ENCODE results near the gene SYCE3.
A peak's percentile ranks its signal among the peaks of the same experiment; 100 is the strongest.
"Not testable (repeated sequence)": the region's sequence is repeated elsewhere in the genome, so short reads cannot be mapped to it uniquely, and the experiment has no call there.

Gene SYCE3

GRCh38 chr22:50548921-50549790 is 13.6 kb downstream of the SYCE3 start:
- no peak for DNase-seq (ENCODE audit: low read depth, low spot score)

DNA sequence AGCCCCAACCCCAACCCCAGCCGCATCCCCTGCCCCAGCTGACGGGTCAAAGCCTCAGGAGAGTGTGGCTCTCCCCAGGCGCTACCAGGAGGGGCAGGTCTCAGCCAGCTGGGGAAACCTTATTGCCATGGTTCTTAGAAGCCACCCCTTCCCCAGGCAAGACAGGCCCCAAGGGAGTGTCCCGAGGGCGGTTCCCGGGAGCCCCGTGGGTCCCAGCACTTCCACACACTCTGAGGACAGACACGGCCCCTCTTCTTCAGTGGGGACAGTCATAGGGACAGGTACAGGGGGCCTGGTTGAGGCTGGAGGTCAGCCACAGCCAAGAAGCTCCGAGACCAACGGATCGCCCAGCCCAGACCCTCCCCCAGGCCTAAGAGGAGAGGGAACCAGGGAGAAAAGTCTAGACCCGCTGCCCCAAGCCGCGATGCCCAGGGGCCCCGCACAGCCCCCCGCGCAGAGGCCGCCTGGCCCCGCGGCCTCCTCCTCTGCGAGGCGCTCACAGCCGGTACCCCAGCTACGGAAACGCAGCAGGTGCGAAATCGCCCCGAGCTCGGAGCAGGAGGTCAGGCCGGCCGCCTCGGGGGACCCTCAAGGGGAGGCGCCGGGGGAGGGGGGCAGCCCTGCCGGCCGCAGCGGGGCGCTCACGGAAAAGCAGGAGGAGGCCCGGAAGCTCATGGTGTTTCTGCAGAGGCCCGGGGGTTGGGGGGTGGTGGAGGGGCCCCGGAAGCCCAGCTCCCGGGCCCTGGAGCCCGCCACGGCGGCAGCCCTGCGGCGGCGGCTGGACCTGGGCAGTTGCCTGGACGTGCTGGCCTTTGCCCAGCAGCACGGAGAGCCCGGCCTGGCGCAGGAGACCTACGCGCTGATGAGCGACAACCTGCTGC is 14.4 kb downstream of the SYCE3 start:
- no peak for DNase-seq (ENCODE audit: low read depth, low spot score)

DNA sequence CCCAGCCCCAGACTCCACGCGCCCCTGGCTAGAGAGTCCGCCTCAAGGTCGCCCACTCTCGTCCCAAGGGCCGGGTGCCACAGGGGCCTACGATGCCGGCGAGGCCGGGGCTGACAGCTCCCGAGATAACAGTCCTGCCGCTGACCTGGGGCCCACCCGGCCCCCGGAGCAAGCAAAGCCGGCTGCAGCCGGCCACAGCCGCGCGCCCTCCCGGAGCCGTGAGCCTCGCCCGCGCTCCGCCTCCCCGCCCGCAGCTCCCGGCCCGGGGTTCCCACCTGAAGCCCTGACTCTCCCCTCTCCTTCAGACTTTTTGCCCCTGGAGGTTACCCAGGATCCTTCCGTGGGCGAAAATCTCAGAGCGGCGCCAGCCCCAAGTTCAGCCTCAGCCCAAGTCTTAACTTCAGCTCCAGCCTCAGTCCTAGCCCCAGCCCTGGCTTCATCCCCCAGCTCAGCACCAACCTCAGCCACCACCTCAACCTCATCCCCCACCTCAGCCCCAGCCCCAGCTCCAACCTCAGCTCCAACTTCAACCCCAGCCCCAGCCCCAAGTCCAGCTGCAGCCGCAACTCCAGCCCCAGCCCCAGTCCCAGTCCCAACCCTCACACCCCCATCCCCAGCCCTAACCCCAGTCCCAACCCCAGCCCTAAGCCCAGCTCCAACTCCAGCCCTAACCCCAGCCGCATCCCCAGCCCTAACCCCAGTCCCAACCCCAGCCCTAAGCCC is 15.3 kb downstream of the SYCE3 start:
- no peak for DNase-seq (ENCODE audit: low read depth, low spot score)

GRCh38 chr22:50546326-50547262 is 16.1 kb downstream of the SYCE3 start:
- no peak for DNase-seq (ENCODE audit: low read depth, low spot score)

DNA sequence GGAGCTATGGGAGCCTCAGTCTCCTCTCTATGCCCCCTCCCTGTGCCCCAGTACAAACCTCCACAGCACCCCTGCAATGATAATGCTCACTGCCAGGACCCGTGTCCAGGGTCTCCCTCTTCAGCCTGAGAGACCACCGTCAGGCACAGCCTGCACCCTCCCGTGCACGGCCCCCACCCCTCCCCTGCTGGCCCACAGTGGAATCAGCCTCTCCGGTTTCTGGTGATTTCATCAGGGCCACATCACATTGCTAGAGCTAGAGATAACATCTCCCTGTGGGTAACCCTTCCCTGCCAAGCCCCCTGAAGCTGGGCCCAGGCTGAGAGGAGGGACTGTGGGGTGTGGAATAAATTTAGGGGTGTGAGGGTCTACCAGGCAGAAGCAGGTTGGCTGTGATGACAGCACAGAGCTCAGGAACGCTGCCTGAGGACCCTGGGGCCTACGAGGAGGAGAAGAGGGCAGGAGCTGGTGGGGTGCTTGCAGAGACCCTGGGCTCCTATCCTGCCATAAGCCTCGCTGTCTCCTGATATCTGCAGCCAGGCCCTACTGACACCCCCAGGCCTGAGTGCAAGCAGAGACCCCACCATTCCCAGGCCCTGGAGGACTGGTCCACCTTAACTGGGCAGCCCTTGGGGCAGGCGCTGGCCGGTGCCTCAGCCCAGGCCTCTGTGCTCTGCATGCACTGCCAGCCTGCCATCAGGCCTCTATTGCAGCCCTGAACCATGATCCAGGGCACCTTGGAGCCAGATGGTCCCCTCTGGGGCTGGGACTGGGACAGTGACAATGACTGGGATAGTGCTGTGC is 17.0 kb downstream of the SYCE3 start, which contains the start of gene KLHDC7B:
KLHDC7B (plus strand) TSS at position 378 of the 804 bp plus-strand sequence; CDS start at position 723, 345 bp downstream.
- DNase-seq (ENCODE audit: low read depth, low spot score), result no peak

- no peak for DNase-seq (ENCODE audit: low read depth, low spot score)
Measured at GRCh38 chr22:50544746-50545253, 17.9 kb downstream of the SYCE3 start.

DNA sequence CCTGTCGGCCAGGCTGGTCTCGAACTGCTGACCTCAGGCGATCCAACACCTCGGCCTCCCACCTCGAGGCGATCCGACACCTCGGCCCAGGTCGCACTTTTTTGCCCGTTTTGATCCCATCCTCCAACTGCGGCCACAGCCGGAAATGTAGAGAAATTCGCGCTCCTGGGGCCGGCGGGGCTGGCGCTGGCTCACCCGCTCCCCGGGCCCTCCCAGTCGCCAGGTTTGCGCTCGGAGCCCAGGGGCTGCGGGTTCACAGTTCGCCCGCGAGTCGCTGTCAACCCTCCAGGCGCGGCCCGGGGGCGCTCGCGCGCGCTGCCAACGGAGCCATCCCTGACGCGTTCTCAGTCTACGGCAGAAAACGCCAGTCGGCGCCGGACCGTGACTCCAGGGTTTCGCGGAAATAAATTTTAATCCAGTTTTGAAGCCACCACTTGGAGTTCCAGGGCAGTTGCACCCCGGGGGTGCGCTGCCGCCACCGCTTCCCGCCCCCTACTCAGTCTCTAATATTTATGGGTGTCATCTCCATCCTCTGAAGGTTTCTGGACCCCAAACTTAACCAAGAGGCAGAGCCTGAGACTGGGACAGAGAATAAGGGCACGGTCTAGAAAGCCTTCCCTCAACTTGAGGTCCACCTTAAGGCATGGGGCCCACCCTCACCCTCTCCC is 18.5 kb downstream of the SYCE3 start:
- DNase-seq (ENCODE audit: low read depth, low spot score), result peak; percentile 56

DNA sequence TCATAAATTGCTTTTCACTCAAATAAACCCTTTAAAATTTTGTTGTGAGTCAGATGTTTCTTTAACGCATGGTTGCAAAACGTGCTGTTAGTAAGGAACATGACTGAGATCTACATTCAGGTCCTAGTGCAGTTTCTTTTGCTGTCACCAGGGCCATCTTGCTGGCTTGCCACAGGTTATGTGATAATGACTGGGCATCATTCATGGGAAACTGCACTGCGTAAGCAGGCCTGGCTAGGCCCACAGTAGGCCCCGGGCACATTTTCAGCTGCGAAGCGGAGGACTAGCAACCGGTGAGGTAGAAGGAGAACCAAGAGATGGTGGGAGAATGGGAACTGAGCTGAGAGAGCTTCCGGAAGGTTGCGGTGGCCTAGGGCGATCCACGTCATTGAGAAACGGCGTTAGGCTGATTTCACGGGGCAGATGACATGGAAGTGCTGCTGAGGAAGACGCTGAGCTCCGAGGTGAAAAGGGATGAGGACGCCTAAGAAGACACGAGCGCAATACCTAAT is 20.2 kb downstream of the SYCE3 start:
- DNase-seq (ENCODE audit: low read depth, low spot score), result no peak

DNA sequence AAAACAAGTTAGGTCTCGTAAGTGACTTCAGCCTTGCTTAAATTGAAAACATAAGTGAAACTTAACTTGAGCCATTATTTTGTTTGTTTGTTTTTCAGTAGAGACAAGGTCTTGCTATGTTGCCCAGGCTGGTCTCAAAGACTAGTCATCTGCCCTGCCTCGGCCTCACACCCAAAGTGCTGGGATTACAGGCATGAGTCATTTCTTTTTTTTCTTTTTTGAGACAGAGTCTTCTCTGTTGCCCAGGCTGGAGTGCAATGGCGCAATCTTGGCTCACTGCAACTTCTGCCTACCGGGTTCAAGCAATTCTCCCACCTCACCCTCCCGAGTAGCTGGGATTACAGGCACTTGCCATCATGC is 21.1 kb downstream of the SYCE3 start:
- DNase-seq (ENCODE audit: low read depth, low spot score), result not testable (repeated sequence)

- no peak for DNase-seq (ENCODE audit: low read depth, low spot score)
Measured at GRCh38 chr22:50540381-50540780, 22.3 kb downstream of the SYCE3 start.

GRCh38 chr22:50537765-50538164 is 25.0 kb downstream of the SYCE3 start:
- DNase-seq (ENCODE audit: low read depth, low spot score), result no peak

- no peak for DNase-seq (ENCODE audit: low read depth, low spot score)
Measured at GRCh38 chr22:50536226-50536625, 26.5 kb downstream of the SYCE3 start.

- no peak for DNase-seq (ENCODE audit: low read depth, low spot score)
Measured at GRCh38 chr22:50535113-50535512, 27.6 kb downstream of the SYCE3 start.

- not testable (repeated sequence) for DNase-seq (ENCODE audit: low read depth, low spot score)
Measured at GRCh38 chr22:50533856-50534711, 28.6 kb downstream of the SYCE3 start.

GRCh38 chr22:50532824-50533796 is 29.6 kb downstream of the SYCE3 start:
- DNase-seq (ENCODE audit: low read depth, low spot score), result no peak

DNA sequence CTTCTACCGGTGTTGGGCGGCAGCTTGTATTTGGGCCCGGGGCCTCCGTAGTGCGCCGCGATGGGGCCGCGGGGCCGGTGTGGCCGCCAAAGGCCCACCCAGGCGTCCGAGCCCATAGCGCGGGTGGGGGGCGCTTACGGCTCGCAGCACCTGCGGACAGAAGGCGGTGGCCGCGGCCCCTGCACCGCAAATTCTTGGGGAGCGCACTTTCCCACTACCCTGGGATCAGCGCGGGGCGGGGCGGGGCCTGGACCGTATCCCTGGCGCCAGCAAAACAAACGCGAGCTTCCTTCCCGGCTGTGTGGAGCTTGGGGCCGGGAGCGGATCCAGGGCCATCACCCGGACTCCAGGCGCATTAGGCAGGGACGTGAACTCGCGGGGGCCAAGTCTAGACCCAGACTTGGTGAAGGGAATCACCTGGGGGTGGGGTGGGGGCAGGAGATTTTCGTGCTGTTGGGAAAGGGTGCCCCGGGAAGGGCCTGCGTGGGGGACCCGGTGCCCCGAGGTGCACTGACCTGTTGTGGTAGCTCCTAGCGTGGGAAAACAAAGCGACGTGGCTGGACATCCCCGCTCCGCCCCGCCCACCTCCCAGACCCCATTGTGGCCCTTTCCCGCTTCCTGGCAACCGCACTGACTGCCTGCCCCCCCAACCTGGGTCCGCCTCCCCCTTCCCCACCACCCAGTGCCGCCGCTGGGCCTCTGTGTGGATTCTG is 30.6 kb downstream of the SYCE3 start:
- DNase-seq (ENCODE audit: low read depth, low spot score), result no peak
